Stimulated activated CD8-positive, alpha-beta memory T cell treated with anti-CD3 and anti-CD28 coated beads, Interleukin-7, amount 100 ng/mL, for 4 hours (primary cell): Measurements from ENCODE around the gene JAK1.
"Not testable (repeated sequence)": the region's sequence is repeated elsewhere in the genome, so short reads cannot be mapped to it uniquely, and the experiment has no call there.

Experiments
- DNase-seq, 2 donors: peaks; one replicate each; pipeline ENCODE4 v3.0.0-alpha.2; 2020; ENCODE audit warnings: low read depth in 2 of 2

Gene JAK1

DNA sequence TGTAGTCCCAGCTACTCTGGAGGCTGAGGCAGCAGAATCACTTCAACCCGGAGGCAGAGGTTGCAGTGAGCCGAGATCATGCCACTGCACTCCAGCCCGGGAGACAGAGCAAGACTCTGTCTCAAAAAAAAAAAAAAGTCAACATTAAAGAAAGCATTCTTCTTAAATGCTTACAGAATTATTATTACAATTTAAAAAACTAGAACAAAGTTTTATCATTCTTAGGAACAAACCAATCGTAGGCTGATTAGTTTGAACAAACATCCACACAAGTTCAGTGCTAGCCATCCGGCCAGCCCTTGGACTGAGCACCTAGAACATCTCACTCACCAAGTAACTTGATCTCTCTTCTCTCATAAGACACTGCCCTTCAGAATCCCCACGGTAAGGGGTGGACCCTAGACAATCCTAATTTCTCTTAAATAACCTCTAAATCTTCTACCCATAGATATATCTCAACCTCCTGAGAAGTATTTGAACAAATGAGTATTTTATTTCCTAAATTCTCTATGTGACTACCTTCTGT is 16.0 kb downstream of the JAK1 start:
- DNase-seq = no peak

DNA sequence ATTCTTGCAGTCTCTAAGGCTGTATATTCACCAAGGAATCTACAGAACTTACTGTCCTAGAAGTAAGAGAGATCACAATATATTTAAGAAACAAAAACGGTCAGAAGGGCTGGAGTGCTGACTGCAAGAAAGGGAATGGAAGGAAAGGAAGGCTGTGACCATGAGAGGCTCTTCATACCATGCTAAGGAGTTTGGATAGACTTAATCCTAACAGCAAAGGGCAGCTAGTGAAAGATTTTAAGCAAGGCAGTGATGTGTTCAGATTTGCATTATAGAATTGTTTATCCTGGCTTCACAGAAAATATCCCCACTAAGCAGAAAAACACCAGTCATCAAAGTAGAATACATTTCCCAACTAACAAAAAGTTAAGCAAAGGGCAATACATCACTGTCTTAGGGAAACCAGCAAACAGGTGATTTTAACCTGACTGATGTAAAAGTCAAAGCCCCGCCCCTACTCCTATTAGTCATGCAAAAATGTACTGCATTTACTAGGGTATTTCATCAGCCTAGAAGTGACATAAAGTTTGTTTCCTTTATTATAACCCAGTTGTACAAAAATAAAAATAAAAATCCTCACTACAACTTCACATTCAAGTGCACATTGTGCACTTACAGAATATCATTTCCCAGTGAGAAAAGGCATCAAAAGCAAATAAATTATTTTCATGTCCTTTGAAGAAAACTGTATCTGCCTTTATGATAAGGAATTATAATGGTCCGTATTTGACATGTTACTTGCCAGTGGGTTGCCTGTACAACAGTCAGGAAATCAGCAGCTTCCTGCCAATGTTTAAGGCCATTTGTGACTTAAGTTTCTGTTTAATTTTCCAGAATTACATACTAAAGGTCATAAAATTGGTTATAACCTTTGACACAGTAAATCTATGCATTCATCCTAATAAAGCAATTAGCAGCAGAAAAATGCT is 17.2 kb downstream of the JAK1 start:
- DNase-seq = peak in 1 of 2 donors; percentile 47

DNA sequence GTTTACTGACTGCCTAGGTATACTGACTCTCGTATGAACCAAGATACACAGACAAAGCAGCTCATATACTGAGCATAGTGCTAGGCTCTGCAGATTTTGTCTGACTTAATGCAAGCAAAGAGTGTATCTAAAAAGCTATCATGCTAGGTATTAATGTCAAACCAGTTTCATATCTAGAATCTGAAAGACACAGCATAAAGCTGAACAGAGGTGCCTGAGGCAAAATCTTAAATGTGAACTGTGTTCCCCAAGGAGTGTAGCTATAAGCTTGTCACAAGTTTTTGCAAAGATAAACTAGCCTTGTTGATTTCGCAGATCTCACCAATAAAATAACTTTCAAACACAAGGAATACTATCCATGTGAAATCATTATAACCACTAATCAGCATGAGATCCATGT is 18.1 kb downstream of the JAK1 start:
- DNase-seq = no peak

DNA sequence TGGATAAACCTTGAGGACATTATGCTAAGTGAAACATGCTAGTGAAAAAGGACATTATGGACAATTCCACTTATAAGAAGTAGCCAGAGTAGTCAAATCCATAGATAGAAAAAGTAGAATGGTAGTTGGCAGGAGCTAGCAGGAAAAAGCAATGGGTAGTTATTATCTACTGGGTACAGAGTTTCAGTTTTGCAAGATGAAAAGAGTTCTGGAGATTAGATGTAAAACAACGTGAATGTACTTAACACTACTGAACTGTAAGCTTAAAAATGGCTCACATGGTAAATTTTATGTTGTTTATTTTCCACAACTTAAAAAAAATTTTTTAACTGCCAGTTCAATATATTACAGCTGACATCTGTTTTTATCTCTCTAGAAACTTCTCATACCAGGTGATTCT is 19.4 kb downstream of the JAK1 start:
- DNase-seq = no peak

GRCh38 chr1:64944913-64945312 is 21.4 kb downstream of the JAK1 start:
- no peak for DNase-seq

DNA sequence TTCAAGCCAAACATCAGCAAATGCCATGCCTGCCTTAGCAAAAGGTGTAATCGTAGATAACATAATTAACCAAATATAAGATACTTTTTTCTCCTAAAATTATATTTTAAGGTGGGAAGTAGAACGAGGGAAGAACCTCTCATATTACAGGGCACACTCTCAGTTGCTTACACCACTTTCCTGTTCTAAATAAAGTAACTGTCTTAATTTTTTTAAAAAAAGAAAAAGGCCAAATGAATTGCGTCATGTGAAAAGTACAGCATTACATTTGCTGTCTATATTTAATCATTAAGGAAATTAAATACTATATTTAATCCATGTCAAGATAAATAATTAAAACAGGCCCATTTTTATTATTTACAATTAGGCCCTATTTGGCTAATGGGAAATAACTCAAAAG is 23.7 kb downstream of the JAK1 start:
- DNase-seq = no peak

DNA sequence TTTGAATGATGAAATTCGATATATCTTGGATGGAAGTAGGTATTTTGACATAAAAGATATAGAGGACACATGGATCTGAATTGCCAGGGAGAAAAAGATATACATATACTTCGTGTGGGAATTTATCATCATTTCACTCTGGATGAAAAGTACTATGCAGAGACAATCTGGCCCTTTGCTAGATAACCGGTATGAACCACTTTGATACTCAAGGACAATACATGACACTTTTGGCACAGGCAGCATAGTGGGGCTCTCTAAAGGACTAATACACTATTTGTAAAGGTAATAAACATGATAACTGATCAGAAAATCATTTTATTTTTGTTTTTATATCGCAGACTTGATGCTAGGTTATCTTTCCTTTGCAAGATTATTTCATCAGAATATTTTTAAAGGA is 24.2 kb downstream of the JAK1 start:
- DNase-seq = no peak

GRCh38 chr1:64941461-64942117 is 24.8 kb downstream of the JAK1 start:
- no peak for DNase-seq

GRCh38 chr1:64940025-64940424 is 26.3 kb downstream of the JAK1 start:
- DNase-seq = no peak

- no peak for DNase-seq
Observed at GRCh38 chr1:64938991-64939390, 27.4 kb downstream of the JAK1 start.

DNA sequence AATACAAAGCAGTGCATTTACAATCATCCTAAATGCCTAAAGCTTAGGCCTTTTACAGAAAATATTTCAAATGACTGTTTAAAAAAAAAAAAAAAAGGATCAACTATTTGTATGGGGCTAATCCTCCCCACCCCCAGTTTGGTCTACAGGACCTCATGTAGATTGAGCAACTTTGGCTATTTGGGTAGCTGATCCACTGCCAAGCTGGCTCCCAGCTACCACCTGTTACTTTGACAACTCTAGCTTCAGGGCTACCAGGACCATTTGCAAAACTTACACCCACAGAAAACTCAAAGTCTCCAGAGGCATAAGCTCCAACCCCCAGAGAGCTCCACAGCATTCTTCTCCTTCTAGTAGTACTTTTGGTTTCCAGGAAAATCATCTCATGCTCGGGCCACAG is 29.4 kb downstream of the JAK1 start:
- DNase-seq = no peak

GRCh38 chr1:64935551-64936155 is 30.7 kb downstream of the JAK1 start:
- DNase-seq = no peak

- no peak for DNase-seq
Observed at GRCh38 chr1:64934878-64935275, 31.5 kb downstream of the JAK1 start.

DNA sequence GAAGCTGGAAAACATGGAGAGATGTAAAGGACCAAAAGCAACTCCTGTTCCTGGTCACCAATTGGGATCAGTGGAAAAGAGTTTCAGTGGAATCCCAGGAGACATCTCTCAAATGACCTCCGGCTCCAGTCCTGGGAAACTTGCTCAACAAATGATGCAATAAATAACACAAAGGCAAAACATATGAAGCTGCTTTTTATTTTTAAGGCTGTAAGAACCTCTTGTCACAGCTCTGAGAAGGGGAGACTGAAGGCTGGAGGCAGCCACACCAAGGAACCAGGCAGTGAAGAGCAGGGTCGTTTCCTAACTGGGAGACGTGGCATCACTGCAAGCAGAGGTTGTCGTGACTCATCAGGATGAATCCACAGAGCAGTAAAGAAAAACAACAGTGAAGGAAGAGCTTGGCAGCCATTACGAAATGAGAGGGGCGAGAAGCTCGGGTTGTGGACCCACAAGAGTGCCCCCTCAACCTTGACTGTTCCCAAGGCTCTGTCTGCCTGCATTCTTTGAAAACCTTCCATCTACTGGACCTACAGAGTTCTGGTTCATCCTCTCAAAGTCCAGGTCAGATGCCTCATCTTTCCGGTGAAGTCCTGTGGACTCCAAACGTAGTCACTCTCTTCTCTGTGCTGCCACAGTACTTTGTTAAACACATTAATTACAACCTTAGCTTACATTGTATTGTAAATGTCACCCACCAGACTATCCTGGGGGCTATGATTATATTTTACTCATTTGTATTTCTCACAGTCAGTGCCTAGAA is 32.1 kb downstream of the JAK1 start:
- DNase-seq = no peak

DNA sequence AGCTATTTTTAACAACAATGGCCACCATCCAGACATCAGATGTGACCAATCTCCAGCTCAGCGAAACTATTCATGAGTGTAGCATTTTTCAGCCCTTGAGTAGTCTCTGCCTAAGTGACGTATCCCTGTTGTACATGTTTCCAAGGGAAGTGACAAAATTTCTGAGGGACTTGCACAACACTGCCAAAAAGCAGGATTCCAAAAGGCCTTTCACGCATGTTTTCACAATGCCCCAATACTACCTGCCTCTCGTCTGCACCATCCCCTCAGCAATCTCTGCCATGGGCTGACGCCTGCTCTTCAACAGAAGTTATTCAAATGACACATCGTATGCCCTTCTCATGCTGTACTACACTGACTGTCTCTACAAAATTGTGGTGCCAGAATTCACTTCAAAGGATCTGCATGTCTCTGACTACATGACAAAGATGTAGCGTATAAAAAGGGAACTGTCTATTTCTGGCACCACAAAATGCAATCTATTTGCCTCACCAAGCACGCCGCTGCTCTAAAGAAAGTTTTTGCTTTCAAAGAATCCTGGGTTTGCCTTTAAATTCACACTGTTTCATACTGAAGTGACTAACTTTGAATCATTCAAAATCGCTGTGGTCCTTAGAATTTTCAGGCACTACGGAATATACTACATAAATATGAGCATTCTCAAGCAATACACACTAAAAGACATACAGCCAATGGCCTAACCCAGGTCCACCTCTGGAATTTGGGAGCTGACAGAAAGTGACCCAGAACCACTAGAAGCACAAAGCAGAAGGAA is 32.9 kb downstream of the JAK1 start:
- DNase-seq = no peak

- DNase-seq = no peak
Observed at GRCh38 chr1:64932962-64933295, 33.4 kb downstream of the JAK1 start.

GRCh38 chr1:64930640-64931039 is 35.7 kb downstream of the JAK1 start:
- DNase-seq = not testable (repeated sequence)

GRCh38 chr1:64929221-64929620 is 37.1 kb downstream of the JAK1 start:
- DNase-seq = no peak

DNA sequence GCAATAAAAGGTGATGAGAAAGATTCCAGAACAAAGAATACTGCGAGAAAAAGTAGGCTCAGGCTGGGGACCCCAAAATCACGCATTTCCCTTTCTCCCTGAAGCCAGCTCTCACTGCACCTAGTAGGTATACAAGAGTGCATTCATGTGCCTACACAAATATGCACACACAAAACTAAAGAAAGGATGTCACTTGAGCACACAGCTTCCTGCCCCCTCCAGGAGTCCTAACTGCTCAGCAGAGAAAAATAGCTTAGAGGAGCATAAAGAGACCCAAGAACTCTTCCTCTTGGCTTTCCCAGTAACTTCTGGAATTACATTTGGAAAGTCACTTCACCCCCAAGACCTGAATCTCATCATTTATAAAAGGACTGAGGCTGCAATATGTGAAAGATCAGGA is 38.0 kb downstream of the JAK1 start:
- DNase-seq = no peak

DNA sequence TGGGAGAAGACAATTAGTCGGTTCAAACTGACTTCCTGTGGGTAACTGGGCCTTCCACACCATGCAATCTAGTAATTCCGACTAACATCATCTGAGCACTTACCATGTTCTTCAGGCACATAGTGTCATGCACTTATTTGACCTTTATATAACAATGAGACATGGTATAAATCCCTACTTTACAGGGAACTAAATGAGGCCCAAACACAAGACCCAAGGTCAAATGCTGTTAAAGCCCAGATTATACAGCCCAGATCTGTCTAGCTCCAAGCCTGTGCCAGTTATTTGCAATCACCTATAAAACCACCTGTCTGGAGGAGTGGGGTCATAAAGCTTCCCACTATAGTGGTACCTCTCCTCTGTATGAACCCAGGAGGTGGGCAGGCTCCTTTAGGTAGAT is 40.8 kb downstream of the JAK1 start:
- DNase-seq = no peak

DNA sequence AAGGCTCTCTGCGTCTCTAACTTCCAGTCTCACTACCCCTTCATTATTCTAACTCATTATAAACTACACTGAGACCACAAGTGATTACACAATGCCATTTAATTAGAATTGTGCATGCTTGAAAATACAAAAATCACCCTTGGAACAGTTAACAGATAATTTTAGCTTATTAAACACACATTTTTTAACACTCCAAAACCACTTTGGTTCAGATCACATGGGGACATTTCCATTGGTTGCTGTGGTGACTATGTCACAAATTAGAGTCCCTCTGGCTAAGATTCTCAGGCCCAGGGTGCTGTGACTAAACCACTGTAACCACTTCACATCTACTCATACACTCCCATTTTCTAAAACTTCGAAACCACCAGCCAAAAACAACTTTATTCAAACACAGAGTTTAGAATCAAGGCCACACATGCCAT is 43.0 kb downstream of the JAK1 start:
- DNase-seq = no peak
